T-helper 2 cell (primary cell): ENCODE results near the gene FAM53A.

Source experiments
- DNase-seq, 5 experiments: peaks; one replicate each; pipeline versions ENCODE4 v3.0.0 to v3.0.0-alpha.2; 2012 to 2022

Gene FAM53A

GRCh38 chr4:1621526-1621925 is 62.6 kb downstream of the FAM53A start:
- no peak for DNase-seq

- no peak for DNase-seq
These were observed 64.9 kb downstream of the FAM53A start for GRCh38 chr4:1619151-1619672.

- no peak for DNase-seq
These were observed 65.7 kb downstream of the FAM53A start for GRCh38 chr4:1618438-1618837.

- no peak for DNase-seq
These were observed 67.6 kb downstream of the FAM53A start for GRCh38 chr4:1616557-1616930.

GRCh38 chr4:1615786-1616556 is 68.1 kb downstream of the FAM53A start:
- DNase-seq: no peak

GRCh38 chr4:1614854-1615595 is 69.1 kb downstream of the FAM53A start:
- DNase-seq: peak in 1 of 5 experiments; percentile 22

GRCh38 chr4:1614502-1614853 is 69.6 kb downstream of the FAM53A start:
- DNase-seq: no peak

- no peak for DNase-seq
These were observed 70.1 kb downstream of the FAM53A start for GRCh38 chr4:1614049-1614448.

GRCh38 chr4:1613099-1613495 is 71.0 kb downstream of the FAM53A start:
- no peak for DNase-seq

GRCh38 chr4:1612278-1613098 is 71.6 kb downstream of the FAM53A start:
- DNase-seq: no peak

GRCh38 chr4:1611501-1611870 is 72.6 kb downstream of the FAM53A start:
- DNase-seq: no peak

- DNase-seq: no peak
These were observed 73.2 kb downstream of the FAM53A start for GRCh38 chr4:1610791-1611500.

GRCh38 chr4:1609901-1610790 is 74.0 kb downstream of the FAM53A start:
- DNase-seq: peak in 1 of 5 experiments; percentile 0

- DNase-seq: peak in 1 of 5 experiments; percentile 2
These were observed 75.2 kb downstream of the FAM53A start for GRCh38 chr4:1608821-1609500.

- peak in 1 of 5 experiments; percentile 1 for DNase-seq
These were observed 75.8 kb downstream of the FAM53A start for GRCh38 chr4:1608196-1608820.

- peak in 1 of 5 experiments; percentile 1 for DNase-seq
These were observed 76.5 kb downstream of the FAM53A start for GRCh38 chr4:1607436-1608195.

GRCh38 chr4:1604706-1605205 is 79.4 kb downstream of the FAM53A start:
- DNase-seq: peak in 3 of 5 experiments; percentile 24 to 60 (median 33)

- peak in 1 of 5 experiments; percentile 2 for DNase-seq
These were observed 79.9 kb downstream of the FAM53A start for GRCh38 chr4:1604181-1604705.
